HL-60/S4 (cell line): ENCODE measurements around the gene UTS2.

Experiments
- in situ Hi-C: fragments of 300-500 bp; cut with MboI; formaldehyde crosslinking; loops from 2 replicates; pipeline ENCODE4 v1.14.3; 2022; ENCODE audit warnings: low sequenced_read_pairs

The UTS2 gene

GRCh38 chr1:7813677-7814373 is 39.0 kb downstream of the UTS2 start:
- in situ Hi-C loops, result no loop called here

- in situ Hi-C loops, result no loop called here
Observed at GRCh38 chr1:7811476-7811875, 41.4 kb downstream of the UTS2 start.

- in situ Hi-C loops, result no loop called here
Observed at GRCh38 chr1:7810395-7810794, 42.5 kb downstream of the UTS2 start.

- in situ Hi-C loops, result no loop called here
Observed at GRCh38 chr1:7809742-7810141, 43.1 kb downstream of the UTS2 start.

DNA sequence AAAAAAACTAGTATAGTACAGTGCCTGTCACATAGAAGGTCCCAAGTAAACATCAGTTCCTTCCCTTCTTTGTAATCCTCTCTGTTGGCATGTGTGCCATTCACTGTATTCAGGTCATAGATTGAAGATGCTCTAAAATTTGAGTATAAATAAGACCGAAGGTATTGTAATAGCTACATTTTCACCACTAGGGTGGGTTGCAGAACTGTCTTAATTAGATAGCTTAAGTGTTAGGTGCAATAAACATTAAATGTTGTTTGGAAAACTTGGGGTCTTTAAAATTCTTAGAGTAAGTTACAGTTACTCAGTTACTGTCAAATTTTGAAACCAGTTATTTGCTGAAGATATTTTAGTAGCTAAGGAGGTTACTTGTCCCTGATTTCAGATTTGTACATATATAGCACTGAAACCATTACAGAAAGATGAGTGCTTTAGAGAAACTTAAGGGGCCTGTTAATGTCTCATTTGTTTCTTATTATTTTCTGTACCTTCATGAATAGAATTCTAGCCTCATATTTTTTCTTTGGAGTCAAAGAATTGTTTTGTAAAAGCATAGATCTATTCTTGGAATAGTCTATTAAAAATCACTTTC is 44.5 kb downstream of the UTS2 start:
- in situ Hi-C loops, result no loop called here

GRCh38 chr1:7805460-7805859 is 47.4 kb downstream of the UTS2 start:
- in situ Hi-C loops, result no loop called here
